GM21360 (cell line): ENCODE results near the gene PTTG2.
"Not testable (repeated sequence)": the region's sequence is repeated elsewhere in the genome, so short reads cannot be mapped to it uniquely, and the experiment has no call there.

Source experiments
- ATAC-seq: cut with Tn5 transposase; IDR thresholded peaks from one replicate; pipeline ENCODE4 v1.9.1; 2021; ENCODE audit warnings: mild to moderate bottlenecking, moderate library complexity; ENCODE audit not compliant: unreplicated experiment

Gene PTTG2

DNA sequence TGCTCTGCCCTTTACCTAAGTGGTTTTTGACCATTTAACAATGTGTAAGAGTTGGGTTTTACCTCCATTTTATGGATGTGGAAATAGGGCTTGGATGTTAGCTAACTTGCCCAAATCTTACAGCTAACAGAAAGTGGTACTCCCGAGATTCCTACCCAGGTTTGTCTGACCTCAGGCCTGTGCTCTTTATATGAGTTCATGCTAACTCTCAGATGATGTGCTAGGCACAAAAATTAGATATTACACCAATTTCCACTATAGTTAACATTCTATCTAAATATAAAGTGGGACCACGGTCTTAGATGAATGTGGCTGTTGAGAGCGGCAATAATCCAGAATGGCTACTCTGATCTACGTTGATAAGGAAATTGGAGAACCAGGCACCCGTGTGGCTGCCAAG, at the start of gene PTTG2:
Gene PTTG2, plus strand, starts transcription at position 301 of the 400 bp plus-strand sequence. Its CDS starts 37 bp downstream, at position 338.
- no peak for ATAC-seq

DNA sequence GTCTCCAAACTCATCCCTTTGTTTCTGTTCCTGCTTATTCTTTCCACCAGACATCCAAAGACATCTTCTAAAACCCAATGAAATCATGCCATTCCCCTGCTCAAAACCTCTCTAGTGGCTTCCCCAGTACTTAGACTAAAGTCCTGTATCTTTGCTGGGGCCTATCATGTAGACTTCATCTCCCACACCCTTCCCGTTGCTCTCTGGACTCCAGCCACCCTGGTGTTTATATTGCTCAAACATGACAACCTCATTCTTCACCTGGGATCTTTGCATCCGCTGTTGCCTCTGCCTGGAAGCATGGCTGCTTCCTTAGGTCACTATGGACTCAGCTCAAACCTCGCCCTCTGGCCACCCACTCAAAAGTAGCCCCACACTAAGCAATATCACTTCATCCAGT, 45.7 kb upstream of the PTTG2 start:
- no peak for ATAC-seq

- ATAC-seq, result no peak
Measured at GRCh38 chr4:37917388-37917787, 42.8 kb upstream of the PTTG2 start.

DNA sequence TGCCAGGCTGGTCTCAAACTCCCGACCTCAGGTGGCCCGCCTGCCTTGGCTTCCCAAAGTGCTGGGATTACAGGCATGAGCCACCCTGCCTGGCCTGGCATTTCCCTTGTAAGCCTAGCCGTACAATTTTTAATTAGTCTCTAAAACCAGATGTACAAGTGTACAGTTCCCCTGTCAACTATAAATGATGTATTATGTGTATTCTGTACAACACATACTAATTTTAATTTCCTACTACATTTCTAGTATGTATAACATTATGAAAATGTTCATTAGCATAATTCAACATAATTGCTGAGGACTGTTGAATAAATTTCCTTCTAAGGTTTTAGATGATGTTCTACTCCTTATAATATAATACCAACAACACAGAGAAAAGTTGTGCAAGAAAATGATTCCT, 41.5 kb upstream of the PTTG2 start:
- ATAC-seq, result no peak

GRCh38 chr4:37922328-37922727, 37.9 kb upstream of the PTTG2 start:
- no peak for ATAC-seq

DNA sequence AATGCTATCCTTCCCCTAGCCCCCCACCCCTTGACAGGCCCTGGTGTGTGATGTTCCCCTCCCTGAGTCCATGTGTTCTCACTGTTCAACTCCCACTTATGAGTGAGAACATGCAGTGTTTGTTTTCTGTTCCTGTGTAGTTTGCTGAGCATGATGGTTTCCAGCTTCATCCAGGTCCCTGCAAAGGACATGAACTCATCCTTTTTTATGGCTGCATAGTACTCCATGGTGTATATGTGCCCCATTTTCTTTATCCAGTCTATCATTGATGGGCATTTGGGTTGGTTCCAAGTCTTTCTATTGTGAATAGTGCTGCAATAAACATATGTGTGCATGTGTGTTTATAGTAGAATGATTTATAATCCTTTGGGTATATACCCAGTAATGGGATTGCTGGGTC, 37.1 kb upstream of the PTTG2 start:
- ATAC-seq, result not testable (repeated sequence)

DNA sequence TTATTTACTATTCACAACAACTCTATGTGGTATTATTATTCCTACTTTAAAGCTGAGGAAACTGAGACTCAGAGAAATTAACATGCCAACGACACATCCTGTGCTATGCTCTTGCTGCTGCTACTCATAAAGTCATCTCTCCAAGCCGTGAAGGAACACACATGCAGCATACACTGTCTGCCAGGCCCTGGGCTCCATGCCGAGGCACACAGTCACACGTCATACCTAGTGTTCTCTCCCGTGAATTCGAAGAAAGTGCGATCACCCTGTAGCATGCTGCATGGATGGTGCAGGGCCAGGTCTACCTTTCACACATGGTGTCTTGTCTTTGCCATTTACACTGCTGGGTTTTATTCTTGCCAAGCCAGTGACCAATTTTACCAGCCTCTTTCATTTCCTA, 35.3 kb upstream of the PTTG2 start:
- ATAC-seq, result no peak

DNA sequence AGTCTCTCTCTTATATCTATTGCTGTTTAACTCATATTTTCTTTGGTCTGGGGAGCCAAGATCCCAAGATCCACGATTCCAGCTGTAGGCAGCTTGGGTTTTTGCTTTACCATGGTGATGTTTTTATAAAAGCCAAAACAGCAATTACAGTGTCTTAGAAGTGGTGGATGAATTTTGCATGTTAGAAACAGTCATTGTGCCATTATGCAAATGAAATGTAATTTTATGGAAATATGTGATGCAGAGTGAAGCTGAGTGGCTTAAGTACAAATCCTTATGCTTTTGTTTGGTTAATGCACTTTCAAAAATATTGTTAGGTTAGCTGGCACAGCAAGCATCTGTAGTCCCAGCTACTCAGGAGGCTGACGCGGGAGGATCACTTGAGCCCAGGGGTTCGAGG, 32.8 kb upstream of the PTTG2 start:
- no peak for ATAC-seq

DNA sequence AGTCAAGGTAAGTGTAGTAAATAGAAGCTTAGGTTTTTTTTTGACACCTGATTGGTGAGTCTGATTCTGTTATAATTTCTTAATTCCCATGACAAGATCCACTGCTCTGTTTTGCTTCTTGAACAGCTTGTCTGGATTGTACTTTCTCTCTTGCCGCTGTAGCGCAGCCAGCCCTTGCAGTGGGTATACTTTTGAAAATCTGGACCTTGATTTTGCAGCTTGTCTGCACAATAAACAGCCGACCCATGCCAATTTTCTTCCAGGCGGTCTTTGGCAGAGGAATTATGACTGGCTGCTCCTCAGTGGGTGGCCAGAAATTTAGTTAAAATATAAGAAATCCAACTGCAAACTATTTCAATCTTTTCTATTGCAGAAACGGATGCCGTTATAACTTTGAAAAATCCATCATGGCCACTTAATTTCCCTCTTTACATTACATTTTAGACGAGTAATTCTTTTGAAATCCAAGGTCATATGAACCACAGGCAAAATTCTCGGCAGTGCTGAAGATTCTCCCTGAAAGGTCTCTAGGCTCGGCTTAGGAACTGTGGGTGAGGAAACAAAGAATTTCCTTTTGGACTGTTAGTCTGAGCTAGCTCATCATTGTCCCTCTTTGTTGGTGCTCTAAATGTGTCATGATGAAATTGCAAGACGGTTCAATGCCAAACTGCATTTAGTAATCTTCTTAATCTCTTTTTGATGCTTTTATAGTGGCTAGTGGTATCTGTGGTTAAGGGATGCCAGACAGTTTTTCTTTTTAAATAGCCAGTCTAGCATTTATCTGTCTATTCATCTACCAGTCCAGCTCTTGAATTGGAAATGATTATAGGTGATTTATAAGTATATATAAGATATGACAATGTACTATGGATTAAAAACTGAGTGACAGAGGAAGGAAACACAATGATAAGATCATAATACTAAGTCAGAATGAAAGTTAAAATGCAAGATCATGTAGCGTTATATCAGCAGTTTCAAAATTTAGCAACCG, 31.5 kb upstream of the PTTG2 start:
- no peak for ATAC-seq

GRCh38 chr4:37934096-37934495, 26.1 kb upstream of the PTTG2 start:
- no peak for ATAC-seq

- ATAC-seq, result no peak
Measured at GRCh38 chr4:37934609-37935008, 25.6 kb upstream of the PTTG2 start.

GRCh38 chr4:37935026-37935425, 25.2 kb upstream of the PTTG2 start:
- ATAC-seq, result no peak

GRCh38 chr4:37936889-37937498, 23.2 kb upstream of the PTTG2 start:
- no peak for ATAC-seq

DNA sequence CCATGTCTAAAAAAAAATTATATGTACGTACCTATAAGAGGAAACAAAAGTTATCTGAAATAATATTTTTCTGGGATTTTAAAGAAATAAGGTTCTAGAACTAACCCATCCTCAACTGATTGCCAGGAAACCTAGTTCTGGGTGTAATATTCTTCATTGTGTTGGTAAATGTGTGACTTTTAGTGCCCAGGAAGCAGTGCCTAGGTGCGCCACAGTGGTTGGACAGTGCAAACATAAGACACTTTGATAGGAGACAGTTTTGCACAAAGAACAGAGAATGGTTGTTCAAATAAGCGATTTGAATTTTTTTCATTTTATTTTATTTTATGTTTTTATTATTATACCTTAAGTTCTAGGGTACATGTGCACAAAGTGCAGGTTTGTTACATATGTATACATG, 22.0 kb upstream of the PTTG2 start:
- ATAC-seq, result no peak

DNA sequence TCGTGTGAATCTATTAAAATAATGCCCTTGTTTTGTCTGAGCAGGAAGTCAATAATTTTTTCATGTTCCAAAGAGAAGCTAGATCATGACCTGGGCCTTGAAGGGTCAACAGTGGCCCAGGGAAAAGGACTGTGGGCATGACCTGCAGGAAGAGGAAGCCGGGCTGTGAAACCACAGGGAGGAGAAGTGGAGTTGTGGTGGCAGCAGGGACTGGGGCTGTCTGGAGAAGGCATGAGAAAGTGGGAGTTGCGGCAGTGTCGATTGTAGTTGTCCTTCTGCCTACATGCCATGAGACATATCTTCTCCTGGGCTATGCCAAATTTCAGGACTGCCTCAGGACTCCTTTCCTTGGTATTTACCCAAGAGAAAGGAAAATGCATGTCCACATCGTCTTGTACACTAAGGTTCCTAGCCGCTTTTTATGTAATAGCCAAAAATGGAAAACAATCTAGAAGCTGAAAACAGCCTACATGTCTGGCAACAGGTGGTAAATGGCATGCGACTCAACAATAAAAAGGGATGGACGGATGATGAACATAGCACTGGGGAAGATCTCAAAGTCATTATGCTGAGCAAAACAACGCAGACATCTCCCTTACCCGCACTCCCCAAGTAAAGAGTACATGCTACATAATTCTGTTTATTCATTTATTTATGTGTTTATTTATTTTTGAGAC, 13.6 kb upstream of the PTTG2 start:
- no peak for ATAC-seq

GRCh38 chr4:37948542-37948941, 11.7 kb upstream of the PTTG2 start:
- no peak for ATAC-seq

- no peak for ATAC-seq
Measured at GRCh38 chr4:37949636-37950426, 10.4 kb upstream of the PTTG2 start.

DNA sequence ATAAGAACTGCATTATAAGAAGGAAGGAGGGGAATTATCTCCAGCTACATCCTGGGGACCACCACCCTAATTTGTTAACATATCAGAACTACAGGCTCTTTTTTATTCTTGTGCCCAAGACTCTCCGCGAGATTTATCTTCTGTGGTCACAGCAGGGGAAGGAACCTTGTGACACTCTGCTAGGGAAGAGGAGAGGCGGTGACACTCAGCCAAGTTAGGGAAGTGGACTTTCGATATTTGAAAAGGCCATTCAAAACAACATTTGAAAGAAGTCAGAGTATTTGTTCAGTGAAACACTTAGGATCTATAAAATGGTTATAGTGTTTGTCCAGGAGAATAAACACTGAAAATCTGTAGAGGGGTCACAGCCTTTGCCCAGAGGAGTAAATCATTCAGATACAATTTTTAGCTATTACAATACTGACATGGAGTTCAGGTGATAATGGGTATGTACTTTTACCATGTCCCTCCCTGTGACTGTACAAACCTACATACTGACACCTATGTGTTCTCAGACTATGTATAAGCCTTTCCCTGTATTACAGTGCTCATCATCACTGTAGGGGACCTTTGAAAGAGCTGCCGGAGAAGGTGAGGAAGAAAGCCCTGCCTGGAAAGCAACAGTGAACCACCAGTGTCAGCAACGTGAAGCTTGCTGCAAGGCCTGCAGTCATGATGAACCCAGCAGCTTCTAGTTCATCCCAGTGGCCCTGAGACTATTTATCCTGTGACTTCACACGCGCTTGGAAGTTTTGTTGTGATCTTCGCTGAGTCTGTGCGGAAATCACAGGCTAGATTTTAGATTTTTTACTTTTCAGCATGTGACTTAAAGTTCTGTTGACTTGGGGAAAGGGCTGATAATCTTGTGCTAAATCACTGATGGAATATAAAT, 8.5 kb upstream of the PTTG2 start:
- ATAC-seq, result no peak

- no peak for ATAC-seq
Measured at GRCh38 chr4:37953156-37953555, 7.0 kb upstream of the PTTG2 start.
